ENCODE results near the gene COIL.

Gene COIL

GRCh38 chr17:56970974-56971373, 10.1 kb upstream of the COIL start:
- TF ChIP-seq GATA3 (IDR thresholded peaks at IDR 0.05; ENCODE audit: low read depth, low read length) = no peak
- no peak for TF ChIP-seq GATA2 (IDR thresholded peaks at IDR 0.05; ENCODE audit: low read depth, low read length)

- TF ChIP-seq GATA3 (IDR thresholded peaks at IDR 0.05; ENCODE audit: low read depth, low read length) (no peak), GATA2 (IDR thresholded peaks at IDR 0.05; ENCODE audit: low read depth, low read length) (no peak)
Observed at GRCh38 chr17:56966338-56966737, 5.5 kb upstream of the COIL start.

GRCh38 chr17:56956992-56957391, 3.9 kb downstream of the COIL start:
- TF ChIP-seq GATA3 (IDR thresholded peaks at IDR 0.05; ENCODE audit: low read depth, low read length) = no peak
- no peak for TF ChIP-seq GATA2 (IDR thresholded peaks at IDR 0.05; ENCODE audit: low read depth, low read length)

GRCh38 chr17:56949595-56949994, 11.3 kb downstream of the COIL start:
- TF ChIP-seq GATA3 (IDR thresholded peaks at IDR 0.05; ENCODE audit: low read depth, low read length) (no peak), GATA2 (IDR thresholded peaks at IDR 0.05; ENCODE audit: low read depth, low read length) (no peak)

GRCh38 chr17:56948491-56948890, 12.4 kb downstream of the COIL start:
- no peak for TF ChIP-seq GATA2 (IDR thresholded peaks at IDR 0.05; ENCODE audit: low read depth, low read length)
- no peak for TF ChIP-seq GATA3 (IDR thresholded peaks at IDR 0.05; ENCODE audit: low read depth, low read length)

GRCh38 chr17:56947741-56948140, 13.1 kb downstream of the COIL start:
- no peak for TF ChIP-seq GATA2 (IDR thresholded peaks at IDR 0.05; ENCODE audit: low read depth, low read length)
- no peak for TF ChIP-seq GATA3 (IDR thresholded peaks at IDR 0.05; ENCODE audit: low read depth, low read length)

GRCh38 chr17:56945938-56946505, 14.8 kb downstream of the COIL start:
- TF ChIP-seq GATA3 (IDR thresholded peaks at IDR 0.05; ENCODE audit: low read depth, low read length) = no peak
- no peak for TF ChIP-seq GATA2 (IDR thresholded peaks at IDR 0.05; ENCODE audit: low read depth, low read length)

GRCh38 chr17:56943505-56944125, 17.2 kb downstream of the COIL start:
- TF ChIP-seq GATA3 (IDR thresholded peaks at IDR 0.05; ENCODE audit: low read depth, low read length) = no peak
- TF ChIP-seq GATA2 (IDR thresholded peaks at IDR 0.05; ENCODE audit: low read depth, low read length) = no peak

GRCh38 chr17:56939869-56940484, 20.9 kb downstream of the COIL start:
- TF ChIP-seq GATA2 (IDR thresholded peaks at IDR 0.05; ENCODE audit: low read depth, low read length) (no peak), GATA3 (IDR thresholded peaks at IDR 0.05; ENCODE audit: low read depth, low read length) (no peak)

GRCh38 chr17:56937687-56938086, 23.2 kb downstream of the COIL start:
- no peak for TF ChIP-seq GATA2 (IDR thresholded peaks at IDR 0.05; ENCODE audit: low read depth, low read length)
- no peak for TF ChIP-seq GATA3 (IDR thresholded peaks at IDR 0.05; ENCODE audit: low read depth, low read length)

- TF ChIP-seq GATA2 (IDR thresholded peaks at IDR 0.05; ENCODE audit: low read depth, low read length) (no peak), GATA3 (IDR thresholded peaks at IDR 0.05; ENCODE audit: low read depth, low read length) (no peak)
Observed at GRCh38 chr17:56936697-56937322, 24.0 kb downstream of the COIL start.

GRCh38 chr17:56935461-56935860, 25.4 kb downstream of the COIL start:
- TF ChIP-seq GATA2 (IDR thresholded peaks at IDR 0.05; ENCODE audit: low read depth, low read length) = no peak
- no peak for TF ChIP-seq GATA3 (IDR thresholded peaks at IDR 0.05; ENCODE audit: low read depth, low read length)

- TF ChIP-seq GATA2 (IDR thresholded peaks at IDR 0.05; ENCODE audit: low read depth, low read length) (no peak), GATA3 (IDR thresholded peaks at IDR 0.05; ENCODE audit: low read depth, low read length) (no peak)
Observed at GRCh38 chr17:56934280-56934679, 26.6 kb downstream of the COIL start.

- TF ChIP-seq GATA3 (IDR thresholded peaks at IDR 0.05; ENCODE audit: low read depth, low read length) (no peak), GATA2 (IDR thresholded peaks at IDR 0.05; ENCODE audit: low read depth, low read length) (no peak)
Observed at GRCh38 chr17:56933868-56934267, 27.0 kb downstream of the COIL start.

Measured in SH-SY5Y (cell line).